GM23338 (cell line): ENCODE measurements around the gene MED13L. TPM values are rescaled to one million over a fixed set of nuclear protein-coding genes. Genes with fewer than 3 reads are reported as not detected.

Source experiments
- ATAC-seq: fragments of 200-7000 bp; cut with Tn5 transposase; 3 replicates; pipeline ENCODE4 v1.9.1; 2020
- DNase-seq: peaks from one replicate; pipeline ENCODE4 v3.0.0-alpha.2; 2015; ENCODE audit warnings: low spot score
- H2AFZ ChIP-seq: fragments of 200-600 bp; sonication (generic); 2 replicates; pipeline ENCODE4 v1.8.0; 2016; ENCODE audit warnings: antibody characterized with exemption, mild to moderate bottlenecking, moderate library complexity
- H3F3A ChIP-seq: fragments of 200-600 bp; sonication (generic); replicated peaks from 2 replicates; pipeline ENCODE4 v1.8.0; 2017; ENCODE audit warnings: antibody characterized with exemption, mixed run types, low read depth
- H3K27ac ChIP-seq: fragments of 200-600 bp; sonication (generic); 2 replicates; pipeline ENCODE4 v1.6.1; 2016; ENCODE audit warnings: low read depth
- H3K27me3 ChIP-seq: fragments of 200-600 bp; sonication (generic); 2 replicates; pipeline ENCODE4 v1.8.0; 2016; ENCODE audit warnings: mild to moderate bottlenecking, mixed run types, moderate library complexity; ENCODE audit not compliant: insufficient read depth
- H3K36me3 ChIP-seq: fragments of 200-600 bp; sonication (generic); 2 replicates; pipeline ENCODE4 v1.8.0; 2016; ENCODE audit warnings: mild to moderate bottlenecking; ENCODE audit not compliant: insufficient read depth
- H3K4me1 ChIP-seq: fragments of 200-600 bp; sonication (generic); 2 replicates; pipeline ENCODE4 v1.8.0; 2016; ENCODE audit warnings: mild to moderate bottlenecking, moderate library complexity; ENCODE audit not compliant: insufficient read depth
- H3K4me2 ChIP-seq: fragments of 200-600 bp; sonication (generic); 2 replicates; pipeline ENCODE4 v1.7.1; 2017; ENCODE audit warnings: mixed run types
- H3K4me3 ChIP-seq: fragments of 200-600 bp; sonication (generic); 2 replicates; pipeline ENCODE4 v1.6.1; 2016; ENCODE audit warnings: mixed run types
- H3K79me2 ChIP-seq: fragments of 200-600 bp; sonication (generic); replicated peaks from 2 replicates; pipeline ENCODE4 v1.8.0; 2017; ENCODE audit warnings: mild to moderate bottlenecking; ENCODE audit not compliant: insufficient read depth
- H3K9me2 ChIP-seq: fragments of 200-600 bp; sonication (generic); 2 replicates; pipeline ENCODE4 v1.8.0; 2017; ENCODE audit not compliant: insufficient read depth
- H4K20me1 ChIP-seq: fragments of 200-600 bp; sonication (generic); replicated peaks from 2 replicates; pipeline ENCODE4 v1.8.0; 2017; ENCODE audit warnings: mild to moderate bottlenecking; ENCODE audit not compliant: insufficient read depth
- H3K27ac Mint-ChIP-seq: 2 replicates; pipeline ENCODE4 v1.8.0; 2020; ENCODE audit warnings: inconsistent platforms, mild to moderate bottlenecking, moderate library complexity, mixed read lengths
- H3K27me3 Mint-ChIP-seq: 3 replicates; pipeline ENCODE4 v1.8.0; 2022; ENCODE audit warnings: low read depth, mild to moderate bottlenecking, moderate library complexity, mixed read lengths, inconsistent platforms; ENCODE audit not compliant: insufficient read depth, poor library complexity
- H3K36me3 Mint-ChIP-seq: 3 replicates; pipeline ENCODE4 v1.8.0; 2021; ENCODE audit warnings: low read depth, mild to moderate bottlenecking, inconsistent platforms, moderate library complexity, mixed read lengths
- H3K4me1 Mint-ChIP-seq: 3 replicates; pipeline ENCODE4 v1.8.0; 2020; ENCODE audit warnings: mild to moderate bottlenecking, inconsistent platforms, mixed read lengths
- H3K4me3 Mint-ChIP-seq: 3 replicates; pipeline ENCODE4 v1.8.0; 2021; ENCODE audit warnings: moderate library complexity, mild to moderate bottlenecking, inconsistent platforms, mixed read lengths
- H3K9me3 Mint-ChIP-seq: 3 replicates; pipeline ENCODE4 v1.8.0; 2020; ENCODE audit warnings: moderate library complexity, mild to moderate bottlenecking, inconsistent platforms, mixed read lengths
- NANOG ChIP-seq: IDR thresholded peaks from 2 replicates; pipeline ENCODE4 v1.6.1; 2016; ENCODE audit warnings: antibody characterized with exemption, borderline replicate concordance
- ZNF114 ChIP-seq: fragments of 250-450 bp; sonication (Bioruptor Pico); IDR thresholded peaks from 2 replicates; pipeline ENCODE4 v1.5.0; 2020; ENCODE audit warnings: mild to moderate bottlenecking, moderate library complexity
- polyA plus RNA-seq: library from polyadenylated mRNA; unstranded; fragments of >200 nt; fragmentation: Nextera tagmentation; extraction: Ambion mirVana; gene quantifications from 2 replicates; pipeline ENCODE4 v1.2.1, GENCODE V29; 2016
- total RNA-seq: library from RNA; depleted of rRNA; stranded (reverse); fragments of >200 nt; shearing (Covaris generic); gene quantifications from 2 replicates; pipeline ENCODE4 v1.2.3, GENCODE V29; 2014
- TF ChIP-seq, protein P1 (sequence below), 2 experiments: fragments of 200-600 bp in 1 of 2; sonication (generic) in 1 of 2; conservative IDR thresholded peaks; 2 replicates each; pipeline versions ENCODE4 v1.5.1 to v1.6.1; 2016 to 2017; ENCODE audit warnings: antibody characterized with exemption in 2 of 2, low read depth in 2 of 2, mild to moderate bottlenecking in 2 of 2, moderate library complexity in 1 of 2
- TF ChIP-seq, protein P2 (sequence below): IDR thresholded peaks from one replicate; pipeline ENCODE4 v1.6.1; 2018; ENCODE audit warnings: antibody characterized with exemption; ENCODE audit not compliant: unreplicated experiment

Gene MED13L
- total and polyA plus RNA-seq, 2 experiments from 2014 or later = 20.9 to 73.6 TPM

DNA sequence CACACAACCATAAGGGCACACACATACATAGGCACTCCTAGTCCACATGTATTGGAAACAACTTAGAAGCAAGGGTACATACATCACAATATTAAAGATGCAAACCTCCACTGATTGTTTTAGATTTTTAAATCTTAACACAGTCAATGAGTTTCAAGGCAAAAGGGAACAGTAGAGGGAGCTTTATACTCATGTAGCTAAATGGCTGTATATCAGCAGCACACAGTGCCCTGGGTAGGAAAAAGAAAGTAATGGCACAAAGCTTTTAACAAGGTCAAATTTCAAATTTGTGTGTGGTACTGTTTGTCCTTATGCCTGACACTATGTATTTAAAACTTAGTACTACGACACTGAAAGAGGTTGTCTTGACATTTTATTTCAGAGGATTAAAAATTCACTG is 262.0 kb downstream of the MED13L start:
- Histone ChIP-seq H3K27me3 (no peaks in the 10 kb centered on the region), H3K4me1 (peaks cover 5% of the 10 kb centered on the region; the same call in 1 of the 2 replicates), H3K36me3 (0 out of 2 replicates have a peak, but pooled peaks cover 7% of the 10 kb centered on the region), H3K27ac (no peak overlapping the region), H3K79me2 (no peaks in the 10 kb centered on the region), H3K9me2 (no peaks in the 10 kb centered on the region), H4K20me1 (0 out of 2 replicates have a peak, but pooled peaks cover 2% of the 10 kb centered on the region), H2AFZ (no peak overlapping the region), H3K4me3 (no peak overlapping the region), H3K4me2 (no peak overlapping the region), H3F3A (no peaks in the 10 kb centered on the region)
- H3K27ac Mint-ChIP-seq = no peak overlapping the region
- H3K27me3 Mint-ChIP-seq = no peaks in the 10 kb centered on the region
- H3K9me3 Mint-ChIP-seq = no peaks in the 10 kb centered on the region
- ATAC-seq (peak; percentile 65), DNase-seq (peak; percentile 54)
- no peak overlapping the region for H3K4me3 Mint-ChIP-seq
- TF ChIP-seq, protein P1, sequence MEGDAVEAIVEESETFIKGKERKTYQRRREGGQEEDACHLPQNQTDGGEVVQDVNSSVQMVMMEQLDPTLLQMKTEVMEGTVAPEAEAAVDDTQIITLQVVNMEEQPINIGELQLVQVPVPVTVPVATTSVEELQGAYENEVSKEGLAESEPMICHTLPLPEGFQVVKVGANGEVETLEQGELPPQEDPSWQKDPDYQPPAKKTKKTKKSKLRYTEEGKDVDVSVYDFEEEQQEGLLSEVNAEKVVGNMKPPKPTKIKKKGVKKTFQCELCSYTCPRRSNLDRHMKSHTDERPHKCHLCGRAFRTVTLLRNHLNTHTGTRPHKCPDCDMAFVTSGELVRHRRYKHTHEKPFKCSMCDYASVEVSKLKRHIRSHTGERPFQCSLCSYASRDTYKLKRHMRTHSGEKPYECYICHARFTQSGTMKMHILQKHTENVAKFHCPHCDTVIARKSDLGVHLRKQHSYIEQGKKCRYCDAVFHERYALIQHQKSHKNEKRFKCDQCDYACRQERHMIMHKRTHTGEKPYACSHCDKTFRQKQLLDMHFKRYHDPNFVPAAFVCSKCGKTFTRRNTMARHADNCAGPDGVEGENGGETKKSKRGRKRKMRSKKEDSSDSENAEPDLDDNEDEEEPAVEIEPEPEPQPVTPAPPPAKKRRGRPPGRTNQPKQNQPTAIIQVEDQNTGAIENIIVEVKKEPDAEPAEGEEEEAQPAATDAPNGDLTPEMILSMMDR (conservative IDR thresholded peaks at IDR 0.05; ENCODE audit: low read depth in 2 of 2) = peak; percentile 55 to 67
- no peak for TF ChIP-seq NANOG
- H3K36me3 Mint-ChIP-seq = peaks cover 14% of the 10 kb centered on the region
- peaks cover 8% of the 10 kb centered on the region; the same call in 2 of the 3 replicates for H3K4me1 Mint-ChIP-seq

DNA sequence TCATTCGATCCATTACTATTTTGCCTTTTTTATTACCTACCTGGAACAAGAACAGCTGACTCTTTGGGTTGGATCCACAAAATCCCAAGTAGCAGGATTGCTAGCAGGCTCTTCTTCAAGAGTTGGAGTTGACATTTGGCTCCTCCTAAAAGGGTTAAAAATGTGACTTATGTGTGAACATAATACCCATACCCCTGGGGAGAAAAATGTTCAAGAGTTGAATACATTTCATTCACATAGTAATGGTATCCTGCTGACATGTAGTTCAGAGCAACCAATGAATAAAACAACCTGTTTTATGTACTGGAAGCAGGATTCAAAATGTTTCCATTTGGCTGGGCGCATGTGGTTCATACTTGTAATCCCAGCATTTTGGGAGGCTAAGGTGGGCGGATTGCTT is 264.7 kb downstream of the MED13L start:
- Histone ChIP-seq H2AFZ (no peak overlapping the region), H3K4me2 (no peak overlapping the region), H3K4me3 (no peak overlapping the region), H4K20me1 (0 out of 2 replicates have a peak, but pooled peaks cover 2% of the 10 kb centered on the region), H3K36me3 (peaks cover 7% of the 10 kb centered on the region; the same call in 1 of the 2 replicates), H3K27me3 (no peaks in the 10 kb centered on the region), H3K4me1 (peaks cover 5% of the 10 kb centered on the region; the same call in 1 of the 2 replicates), H3K9me2 (no peaks in the 10 kb centered on the region), H3K79me2 (no peaks in the 10 kb centered on the region), H3F3A (no peaks in the 10 kb centered on the region), H3K27ac (no peak overlapping the region)
- DNase-seq = no peak
- Mint-ChIP-seq H3K27ac (no peak overlapping the region), H3K9me3 (no peaks in the 10 kb centered on the region), H3K36me3 (peaks cover 20% of the 10 kb centered on the region), H3K27me3 (peaks cover 2% of the 10 kb centered on the region), H3K4me3 (no peak overlapping the region), H3K4me1 (peaks cover 8% of the 10 kb centered on the region; the same call in 2 of the 3 replicates)
- no peak for TF ChIP-seq NANOG
- TF ChIP-seq, protein P2, sequence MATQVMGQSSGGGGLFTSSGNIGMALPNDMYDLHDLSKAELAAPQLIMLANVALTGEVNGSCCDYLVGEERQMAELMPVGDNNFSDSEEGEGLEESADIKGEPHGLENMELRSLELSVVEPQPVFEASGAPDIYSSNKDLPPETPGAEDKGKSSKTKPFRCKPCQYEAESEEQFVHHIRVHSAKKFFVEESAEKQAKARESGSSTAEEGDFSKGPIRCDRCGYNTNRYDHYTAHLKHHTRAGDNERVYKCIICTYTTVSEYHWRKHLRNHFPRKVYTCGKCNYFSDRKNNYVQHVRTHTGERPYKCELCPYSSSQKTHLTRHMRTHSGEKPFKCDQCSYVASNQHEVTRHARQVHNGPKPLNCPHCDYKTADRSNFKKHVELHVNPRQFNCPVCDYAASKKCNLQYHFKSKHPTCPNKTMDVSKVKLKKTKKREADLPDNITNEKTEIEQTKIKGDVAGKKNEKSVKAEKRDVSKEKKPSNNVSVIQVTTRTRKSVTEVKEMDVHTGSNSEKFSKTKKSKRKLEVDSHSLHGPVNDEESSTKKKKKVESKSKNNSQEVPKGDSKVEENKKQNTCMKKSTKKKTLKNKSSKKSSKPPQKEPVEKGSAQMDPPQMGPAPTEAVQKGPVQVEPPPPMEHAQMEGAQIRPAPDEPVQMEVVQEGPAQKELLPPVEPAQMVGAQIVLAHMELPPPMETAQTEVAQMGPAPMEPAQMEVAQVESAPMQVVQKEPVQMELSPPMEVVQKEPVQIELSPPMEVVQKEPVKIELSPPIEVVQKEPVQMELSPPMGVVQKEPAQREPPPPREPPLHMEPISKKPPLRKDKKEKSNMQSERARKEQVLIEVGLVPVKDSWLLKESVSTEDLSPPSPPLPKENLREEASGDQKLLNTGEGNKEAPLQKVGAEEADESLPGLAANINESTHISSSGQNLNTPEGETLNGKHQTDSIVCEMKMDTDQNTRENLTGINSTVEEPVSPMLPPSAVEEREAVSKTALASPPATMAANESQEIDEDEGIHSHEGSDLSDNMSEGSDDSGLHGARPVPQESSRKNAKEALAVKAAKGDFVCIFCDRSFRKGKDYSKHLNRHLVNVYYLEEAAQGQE = no peak
- no peak for TF ChIP-seq ZNF114 (CRISPR knock-in tag)
- no peak for ATAC-seq
